GM19238 (cell line): Measurements from ENCODE around the gene TRUB2.
A peak's percentile ranks its signal among the peaks of the same experiment; 100 is the strongest.
"Not testable (repeated sequence)": the region's sequence is repeated elsewhere in the genome, so short reads cannot be mapped to it uniquely, and the experiment has no call there.

Experiments used
- DNase-seq: peaks from one replicate; pipeline ENCODE4 v3.0.0; 2011; ENCODE audit warnings: low spot score; ENCODE audit not compliant: insufficient read length

The TRUB2 gene

DNA sequence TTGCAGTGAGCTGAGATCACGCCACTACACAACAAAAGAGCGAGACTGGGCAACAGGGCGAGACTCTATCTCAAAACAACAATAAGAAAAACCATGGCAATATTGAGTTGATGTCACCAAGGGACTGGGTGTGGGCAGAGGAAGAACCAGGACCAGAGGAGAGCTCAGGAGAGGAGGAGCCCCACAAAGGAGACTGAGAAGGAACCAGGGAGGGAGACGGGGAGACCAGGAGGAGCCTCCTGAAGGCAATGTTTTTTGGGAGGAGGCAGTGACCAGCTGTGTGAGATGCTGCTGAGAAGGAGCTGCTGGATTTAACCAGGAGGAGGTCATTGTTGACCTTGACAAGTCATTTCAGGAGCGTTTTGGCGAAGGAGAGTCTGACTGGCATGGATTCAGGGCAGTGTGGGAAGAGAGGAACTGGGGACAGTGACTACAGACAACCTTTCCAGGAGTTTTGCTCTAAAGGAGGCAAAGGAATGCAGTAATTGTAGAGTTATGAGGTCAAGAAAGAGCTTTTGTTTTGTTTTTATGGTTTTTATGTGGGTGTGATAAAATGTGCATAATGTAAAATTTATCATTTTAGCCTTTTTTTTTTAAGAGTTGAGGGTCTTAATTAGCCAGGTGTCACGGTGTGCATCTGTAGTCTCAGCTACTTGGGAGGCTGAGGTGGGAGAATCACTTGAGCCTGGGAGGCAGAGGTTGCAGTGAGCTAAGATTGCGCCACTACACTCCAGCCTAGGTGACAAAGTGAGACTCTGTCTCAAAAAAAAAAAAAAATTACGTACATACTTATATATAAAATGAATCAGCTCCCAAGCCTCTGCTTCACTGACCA lies 17.9 kb downstream of the TRUB2 start:
- no peak for DNase-seq

GRCh38 chr9:128298535-128299482 lies 23.4 kb downstream of the TRUB2 start:
- DNase-seq, result no peak

DNA sequence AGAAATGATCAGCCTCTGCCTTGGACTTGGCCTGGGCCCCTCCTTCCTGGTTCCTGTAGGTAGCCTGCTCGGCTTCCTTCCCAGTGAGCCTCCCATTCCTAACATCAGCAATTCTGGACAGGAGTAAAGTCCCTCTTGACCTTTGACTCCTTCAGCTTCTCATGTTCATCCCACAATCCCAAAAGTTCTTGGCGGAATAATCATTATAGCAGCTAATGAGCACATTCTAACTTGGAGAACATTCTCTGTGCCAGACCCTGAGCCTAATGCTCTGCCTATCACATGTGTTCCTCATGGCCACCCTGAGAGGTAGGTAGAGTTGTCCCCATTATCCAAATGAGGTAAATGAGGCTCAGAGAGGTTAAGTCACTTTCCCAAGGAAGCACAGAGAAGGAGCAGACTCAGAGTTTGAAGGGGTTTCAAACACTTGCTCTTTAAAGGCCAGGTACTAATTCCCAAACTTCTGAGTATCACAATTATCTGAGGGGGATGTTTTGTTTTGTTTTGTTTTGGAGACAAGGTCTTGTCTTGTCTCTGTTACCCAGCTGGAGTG lies 24.9 kb downstream of the TRUB2 start:
- no peak for DNase-seq

- DNase-seq, result no peak
Observed at GRCh38 chr9:128296340-128297220, 25.7 kb downstream of the TRUB2 start.

DNA sequence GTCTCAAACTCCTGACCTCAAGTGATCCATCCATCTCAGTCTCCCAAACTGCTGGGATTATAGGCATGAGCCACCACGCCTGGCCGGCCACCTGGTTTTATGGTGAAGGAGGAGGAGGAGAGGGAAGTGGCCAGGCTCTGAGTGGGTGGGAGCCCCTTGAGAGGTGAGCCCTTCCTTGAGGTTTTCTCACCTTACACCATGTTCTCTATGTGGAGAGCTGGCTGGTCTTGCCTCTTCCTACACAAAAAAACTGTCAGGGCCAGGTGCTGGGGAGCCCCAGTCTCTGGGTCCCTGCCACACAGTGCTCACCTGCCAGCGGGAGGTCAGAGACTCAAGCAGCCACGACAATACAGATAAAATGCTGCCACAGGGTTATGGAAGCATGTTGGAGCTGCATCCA lies 28.1 kb downstream of the TRUB2 start:
- DNase-seq, result no peak

DNA sequence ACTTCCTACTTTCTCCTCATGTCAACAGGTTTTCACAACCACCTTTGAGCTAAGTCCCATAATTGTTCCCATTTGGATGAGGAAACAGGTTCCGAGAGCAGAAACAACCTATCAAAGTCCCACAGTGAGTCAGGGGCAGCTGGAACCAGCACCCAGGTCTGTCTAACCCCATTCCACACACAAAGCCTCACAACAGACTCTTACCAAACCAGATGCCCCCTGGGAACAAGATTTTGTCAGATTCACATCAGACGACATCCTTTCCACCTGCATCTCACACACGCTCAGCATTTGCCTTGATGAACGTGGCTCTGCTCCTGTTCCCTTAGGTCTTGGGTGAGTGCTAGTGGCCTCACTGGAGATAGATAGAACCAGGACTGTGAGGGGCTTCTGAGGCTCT lies 29.2 kb downstream of the TRUB2 start:
- DNase-seq, result no peak

DNA sequence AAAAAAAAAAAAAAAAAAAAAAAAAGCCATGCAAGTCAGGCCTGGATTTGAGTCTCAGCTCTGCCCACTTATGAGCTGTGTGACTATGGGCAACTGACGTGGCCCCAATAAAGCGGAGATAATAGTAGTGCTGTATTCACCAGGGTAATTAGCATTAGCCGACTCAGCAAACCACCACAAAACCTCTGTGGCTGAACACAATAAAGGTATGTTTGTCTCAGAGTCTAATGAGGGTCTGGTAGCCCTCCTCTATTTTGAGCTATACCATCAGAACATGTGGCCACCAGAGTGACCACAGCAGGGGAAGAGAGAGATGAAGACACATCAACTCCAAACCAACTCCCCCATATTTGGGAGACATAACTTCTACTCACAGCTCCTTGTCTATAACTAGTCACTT lies 30.2 kb downstream of the TRUB2 start:
- DNase-seq, result no peak

DNA sequence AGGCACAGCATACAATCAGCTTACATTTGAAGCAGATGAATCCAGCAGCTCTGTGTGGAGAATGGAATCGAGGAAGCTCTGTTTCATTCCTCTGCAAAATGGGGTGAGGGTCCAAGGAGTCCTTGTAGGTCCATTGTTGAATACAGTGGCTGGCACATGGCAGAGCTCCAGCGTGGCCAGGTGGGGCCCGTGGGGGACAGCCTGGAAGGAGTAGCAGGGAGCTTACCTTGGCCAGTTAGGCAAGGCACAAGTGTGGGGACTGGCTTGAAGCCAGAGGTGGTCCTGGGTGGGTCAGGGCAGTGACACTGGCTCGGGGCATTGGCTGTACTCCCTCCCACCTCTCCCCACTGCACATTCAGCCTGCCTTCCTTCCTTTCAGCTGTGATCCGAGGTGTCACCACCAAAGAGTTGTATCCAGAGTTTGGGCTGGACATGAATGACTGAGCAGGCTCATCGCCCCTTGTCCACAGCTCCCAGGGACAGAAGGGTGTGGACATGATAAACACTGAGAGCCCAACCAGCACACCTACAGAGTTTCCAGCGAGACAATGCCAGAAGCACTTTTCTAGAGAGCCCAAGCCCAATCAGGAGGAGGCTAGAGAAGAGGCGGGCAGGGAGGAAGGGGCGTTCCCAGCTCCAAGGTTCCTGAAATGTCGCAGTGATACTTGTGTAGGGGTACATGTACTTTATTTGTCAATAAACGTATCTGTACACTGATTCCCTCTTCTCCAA lies 33.8 kb downstream of the TRUB2 start:
- no peak for DNase-seq

DNA sequence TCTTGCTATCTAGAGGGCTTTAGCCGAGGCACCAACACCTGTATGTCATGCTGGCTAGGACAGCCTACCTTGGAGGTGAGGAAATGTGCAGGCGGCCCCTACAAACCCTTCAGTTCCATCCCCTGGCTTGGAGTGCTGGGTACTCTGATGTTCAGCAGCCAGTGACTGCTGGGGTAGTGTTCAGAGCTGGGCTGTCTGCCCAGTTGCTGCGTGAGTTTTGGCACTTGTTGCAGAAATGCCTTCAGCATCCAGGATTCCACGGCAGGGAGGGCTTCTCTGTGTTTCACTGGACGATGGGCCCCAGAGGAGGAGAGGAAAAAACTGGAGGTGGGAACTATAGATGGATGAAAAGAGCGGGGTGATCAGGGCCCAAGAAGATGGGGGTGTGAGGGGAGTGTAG lies 35.8 kb downstream of the TRUB2 start:
- DNase-seq, result no peak

DNA sequence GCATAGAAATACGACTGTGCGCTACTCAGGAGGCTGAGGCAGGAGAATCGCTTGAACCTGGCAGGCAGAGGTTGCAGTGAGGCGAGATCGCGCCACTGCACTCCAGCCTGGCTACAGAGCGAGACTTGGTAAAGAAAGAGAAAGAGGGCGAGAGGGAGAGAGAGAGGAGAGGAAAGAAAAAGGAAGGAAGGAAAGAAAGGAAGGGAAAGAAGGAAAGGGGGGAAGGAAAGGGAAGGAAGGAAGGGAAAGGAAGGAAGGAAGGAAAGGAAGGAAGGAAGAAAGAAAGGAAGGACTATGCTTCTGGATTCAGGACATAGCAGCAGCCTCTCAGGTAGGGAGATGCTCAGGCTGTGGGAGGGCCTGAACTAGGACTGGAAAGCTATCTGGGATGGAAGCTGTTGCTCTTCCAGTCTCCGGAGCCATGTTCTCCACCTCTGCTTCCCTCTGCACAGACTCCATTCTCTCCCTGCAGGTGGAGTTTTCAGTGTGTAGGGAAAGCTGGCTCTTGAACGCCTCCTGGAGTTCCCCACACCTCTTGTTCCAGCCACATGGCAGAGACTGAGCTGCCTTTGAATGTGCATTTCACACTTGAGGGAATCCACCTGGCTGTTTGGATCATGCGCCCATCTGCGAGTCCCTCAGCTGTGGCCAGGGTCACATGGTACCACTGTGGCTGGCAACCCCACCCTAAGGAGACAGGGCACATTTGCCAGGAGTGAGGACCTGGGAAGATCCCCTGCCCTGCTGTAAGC lies 37.0 kb downstream of the TRUB2 start:
- DNase-seq, result no peak

- no peak for DNase-seq
Observed at GRCh38 chr9:128282500-128282899, 39.7 kb downstream of the TRUB2 start.

- DNase-seq, result no peak
Observed at GRCh38 chr9:128280084-128280622, 42.1 kb downstream of the TRUB2 start.

- not testable (repeated sequence) for DNase-seq
Observed at GRCh38 chr9:128279088-128280073, 42.9 kb downstream of the TRUB2 start.

DNA sequence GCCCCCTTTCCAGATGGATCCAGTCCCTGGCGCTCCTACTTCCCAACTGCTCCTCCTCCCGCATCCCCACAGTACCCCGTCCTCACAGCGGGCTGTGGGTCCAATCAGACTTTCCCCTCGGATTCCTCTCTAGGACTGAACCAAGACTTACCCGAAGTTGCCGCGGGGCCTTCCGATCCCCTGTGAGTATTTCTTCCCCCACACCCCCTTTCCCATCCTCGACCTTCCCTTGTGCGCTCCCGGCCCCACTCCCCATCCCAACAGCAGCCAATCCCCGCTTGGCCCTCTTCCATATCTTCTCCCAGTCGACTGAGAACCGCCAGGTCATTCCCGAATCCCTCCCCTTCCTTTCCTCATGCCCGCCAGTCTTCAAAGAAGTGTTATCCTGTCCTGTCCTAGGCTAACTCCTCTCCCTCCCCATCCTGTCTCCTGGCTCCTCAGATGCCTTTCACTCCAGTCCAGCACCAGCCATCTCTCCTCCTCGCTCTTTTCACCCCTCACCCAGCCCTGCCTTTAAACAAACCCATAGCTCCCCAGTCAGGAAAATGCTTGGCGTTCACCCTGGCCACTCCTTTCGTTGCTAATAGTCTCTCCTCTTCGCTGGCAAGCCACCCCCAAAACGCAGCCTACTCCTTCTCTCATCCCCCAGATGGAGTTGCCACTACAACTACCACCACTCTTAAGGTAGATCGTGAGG lies 45.5 kb downstream of the TRUB2 start:
- DNase-seq, result no peak

- DNase-seq, result peak; percentile 94
Observed at GRCh38 chr9:128276008-128276573, 46.2 kb downstream of the TRUB2 start, which contains the start of gene SWI5. Gene SWI5, plus strand, starts transcription at chr9:128276276.

- peak; percentile 78 for DNase-seq
Observed at GRCh38 chr9:128275198-128276007, 46.8 kb downstream of the TRUB2 start, which contains the start of gene GOLGA2. Gene GOLGA2, minus strand, starts transcription at chr9:128276007. Its CDS starts 31 bp downstream, at chr9:128275976.
